Body of pancreas (tissue), 4 donors: ENCODE results near the gene CARNS1. TPM values are rescaled to one million over a fixed set of nuclear protein-coding genes. Genes with fewer than 3 reads are reported as not detected.
A peak's percentile ranks its signal among the peaks of the same experiment; 100 is the strongest.

ENCODE experiments used
- ATAC-seq: fragments of 150-250 bp; one replicate; pipeline ENCODE4 v1.9.1; 2016
- DNase-seq, 4 donors: peaks; one replicate each; pipeline ENCODE4 v3.0.0-alpha.2; 2019
- H3K27ac ChIP-seq, 4 donors: fragments of 200-600 bp; sonication (generic); 1 replicate in 3 of 4; 2 replicates in 1 of 4; pipeline versions ENCODE4 v1.5.1 to v1.6.1; 2016 to 2019; ENCODE audit warnings: mild to moderate bottlenecking in 1 of 4, mixed read lengths in 1 of 4, moderate library complexity in 1 of 4
- H3K27me3 ChIP-seq, 2 donors: fragments of 200-600 bp; sonication (generic); one replicate each; pipeline ENCODE4 v1.6.0; 2016; ENCODE audit warnings: mild to moderate bottlenecking in 1 of 2
- H3K36me3 ChIP-seq, 2 donors: fragments of 200-600 bp; sonication (generic); replicated peaks in 1 of 2; 2 replicates each; pipeline ENCODE4 v1.5.1; 2016; ENCODE audit warnings: low read depth in 2 of 2; ENCODE audit not compliant: insufficient read depth in 1 of 2
- H3K4me1 ChIP-seq: fragments of 200-600 bp; sonication (generic); one replicate; pipeline ENCODE4 v1.6.0; 2016
- H3K4me3 ChIP-seq, 2 donors: fragments of 200-600 bp; sonication (generic); 1 replicate in 1 of 2; 2 replicates in 1 of 2; pipeline ENCODE4 v1.5.1; 2016 to 2019
- H3K9me3 ChIP-seq, 3 donors: fragments of 200-600 bp; sonication (generic); 1 replicate in 2 of 3; 2 replicates in 1 of 3; pipeline ENCODE4 v1.5.1; 2016
- CTCF ChIP-seq, 7 experiments: fragments of 450-650 bp in 4 of 7; fragments of 200-600 bp in 3 of 7; sonication (generic) in 3 of 7; IDR thresholded peaks; one replicate each; pipeline ENCODE4 v1.5.1; 2016 to 2019; ENCODE audit warnings: antibody characterized with exemption in 7 of 7
- POLR2A ChIP-seq, 3 donors: fragments of 450-650 bp; IDR thresholded peaks; one replicate each; pipeline ENCODE4 v1.6.1; 2016; ENCODE audit warnings: antibody characterized with exemption in 3 of 3, mild to moderate bottlenecking in 2 of 3
- WGBS, 2 donors: methylation state at CpG; one replicate each; pipeline ENCODE4 v1.1.5; 2017; 5-methylcytosine and 5-hydroxymethylcytosine counted together
- intact Hi-C: fragments of 100-400 bp; cut with DNase I; formaldehyde crosslinking; loops from one replicate; pipeline ENCODE4 v1.15.1; 2023
- small RNA-seq: library from RNA; depleted of rRNA; stranded (forward); fragments of <200 nt; gene quantifications from one replicate; pipeline ENCODE3, GENCODE V24; 2016
- total RNA-seq, 2 donors: library from RNA; depleted of rRNA; stranded (reverse); fragments of >200 nt; gene quantifications; one replicate each; pipeline ENCODE4 v1.1.0, GENCODE V29; 2016

Gene CARNS1
- total RNA-seq, 2 donors from 2014 or later: 2.1 to 2.6 TPM

GRCh38 chr11:67469508-67469811 is 54.0 kb downstream of the CARNS1 start:
- Histone ChIP-seq H3K4me3 (peak overlapping the region in 1 of 2 donors; percentile 8), H3K9me3 (no peaks in the 10 kb centered on the region), H3K36me3 (no peaks in the 10 kb centered on the region), H3K27ac (peak overlapping the region; percentile 57 to 93 (median 84)), H3K4me1 (peaks cover 44% of the 10 kb centered on the region), H3K27me3 (no peaks in the 10 kb centered on the region)
- intact Hi-C loops: no loop called here
- 8 to 10% methylated on average over 7 to 9 of the region's 9 CpGs for WGBS, 2 donors
- TF ChIP-seq CTCF (IDR thresholded peaks at IDR 0.05) (no peak), POLR2A (IDR thresholded peaks at IDR 0.05) (no peak)
- no peak for ATAC-seq
- DNase-seq: no peak

- H3K4me3 ChIP-seq: no peak overlapping the region
- H3K9me3 ChIP-seq: no peaks in the 10 kb centered on the region
- intact Hi-C loops: no loop called here
- peaks cover 37% of the 10 kb centered on the region for H3K4me1 ChIP-seq
- no peaks in the 10 kb centered on the region for H3K27me3 ChIP-seq
- no peak for ATAC-seq
- no peaks in the 10 kb centered on the region for H3K36me3 ChIP-seq
- 82 to 85% methylated on average over 8 of the region's 8 CpGs for WGBS, 2 donors
- no peak overlapping the region for H3K27ac ChIP-seq
- TF ChIP-seq POLR2A (IDR thresholded peaks at IDR 0.05): no peak
- TF ChIP-seq CTCF (IDR thresholded peaks at IDR 0.05): no peak
- DNase-seq: no peak
Measured at GRCh38 chr11:67470337-67471002, 55.0 kb downstream of the CARNS1 start.

- H3K9me3 ChIP-seq: no peaks in the 10 kb centered on the region
- WGBS, 2 donors: 60 to 79% methylated on average over 6 to 7 of the region's 7 CpGs
- no peak for ATAC-seq
Measured at GRCh38 chr11:67472882-67473281, 57.4 kb downstream of the CARNS1 start.

More at GRCh38 chr11:67472882-67473281, 57.4 kb downstream of the CARNS1 start:
- TF ChIP-seq POLR2A (IDR thresholded peaks at IDR 0.05): no peak
- TF ChIP-seq CTCF (IDR thresholded peaks at IDR 0.05): no peak
- Histone ChIP-seq H3K27me3 (no peaks in the 10 kb centered on the region), H3K4me1 (peaks cover 12% of the 10 kb centered on the region), H3K27ac (no peak overlapping the region), H3K4me3 (no peak overlapping the region), H3K36me3 (no peaks in the 10 kb centered on the region)
- intact Hi-C loops: no loop called here
- no peak for DNase-seq

Small RNA genes lying within 50 kb of the gene (small RNA-seq; reads per million reads assigned to genes)
- not detected for gene RNU6-1238P

Other genes starting within 250 kb of the CARNS1 start
- gene GRK2, start 149.2 kb upstream of the CARNS1 start, total RNA-seq: 10 to 100 TPM; 27.4 to 36.3 TPM
- gene ANKRD13D, start 126.4 kb upstream of the CARNS1 start, total RNA-seq: 10 to 100 TPM; 18.2 to 39.6 TPM
- gene SSH3, start 112.1 kb upstream of the CARNS1 start, total RNA-seq: 10 to 100 TPM; 16.2 to 30.6 TPM
- gene POLD4, start 62.1 kb upstream of the CARNS1 start, total RNA-seq: 100 to 1,000 TPM in 1 of 2 donors, 10 to 100 TPM in 1; 82.1 to 103 TPM
- 10 to 100 TPM in 1 of 2 donors, 1 to 10 TPM in 1; 2.3 to 14.5 TPM for gene CLCF1, start 42.1 kb upstream of the CARNS1 start, total RNA-seq
- gene RAD9A, start 23.7 kb upstream of the CARNS1 start, total RNA-seq: 10 to 100 TPM; 22.6 to 49.4 TPM
- 100 to 1,000 TPM in 1 of 2 donors, 10 to 100 TPM in 1; 81.1 to 104 TPM for gene PPP1CA, start 13.8 kb upstream of the CARNS1 start, total RNA-seq
- gene TBC1D10C, start 11.6 kb upstream of the CARNS1 start, total RNA-seq: 1 to 10 TPM; 1.6 to 4.3 TPM
- 10 to 100 TPM; 34.9 to 36.1 TPM for gene RPS6KB2, start 12.8 kb downstream of the CARNS1 start, total RNA-seq
- 1 to 10 TPM; 6.0 to 6.9 TPM for gene PTPRCAP, start 22.0 kb downstream of the CARNS1 start, total RNA-seq
- 10 to 100 TPM; 53.1 to 55.3 TPM for gene CORO1B, start 27.8 kb downstream of the CARNS1 start, total RNA-seq
- not detected for gene GPR152, start 37.1 kb downstream of the CARNS1 start, total RNA-seq
- 1 to 10 TPM in 1 of 2 donors, not detected in 1; 3.1 TPM for gene CABP4, start 39.7 kb downstream of the CARNS1 start, total RNA-seq
- gene TMEM134, start 53.6 kb downstream of the CARNS1 start, total RNA-seq: 100 to 1,000 TPM in 1 of 2 donors, 10 to 100 TPM in 1; 69.5 to 118 TPM
- 10 to 100 TPM; 21.4 to 39.7 TPM for gene AIP, start 67.3 kb downstream of the CARNS1 start, total RNA-seq
- gene PITPNM1, start 89.7 kb downstream of the CARNS1 start, total RNA-seq: 10 to 100 TPM in 1 of 2 donors, 1 to 10 TPM in 1; 8.6 to 24.4 TPM
- 10 to 100 TPM; 56.7 to 59.4 TPM for gene CDK2AP2, start 92.5 kb downstream of the CARNS1 start, total RNA-seq
- not detected for gene CABP2, start 107.8 kb downstream of the CARNS1 start, total RNA-seq
- gene GSTP1, start 168.1 kb downstream of the CARNS1 start, total RNA-seq: 100 to 1,000 TPM; 359 to 454 TPM
- 100 to 1,000 TPM; 209 to 264 TPM for gene NDUFV1, start 191.3 kb downstream of the CARNS1 start, total RNA-seq
- 10 to 100 TPM; 11.5 to 21.8 TPM for gene NUDT8, start 214.3 kb downstream of the CARNS1 start, total RNA-seq
- gene TBX10, start 224.1 kb downstream of the CARNS1 start, total RNA-seq: not detected
- gene ACY3, start 235.1 kb downstream of the CARNS1 start, total RNA-seq: 10 to 100 TPM in 1 of 2 donors, 1 to 10 TPM in 1; 7.0 to 16.2 TPM